Measurements from ENCODE around the gene PPP1R27.

DNA sequence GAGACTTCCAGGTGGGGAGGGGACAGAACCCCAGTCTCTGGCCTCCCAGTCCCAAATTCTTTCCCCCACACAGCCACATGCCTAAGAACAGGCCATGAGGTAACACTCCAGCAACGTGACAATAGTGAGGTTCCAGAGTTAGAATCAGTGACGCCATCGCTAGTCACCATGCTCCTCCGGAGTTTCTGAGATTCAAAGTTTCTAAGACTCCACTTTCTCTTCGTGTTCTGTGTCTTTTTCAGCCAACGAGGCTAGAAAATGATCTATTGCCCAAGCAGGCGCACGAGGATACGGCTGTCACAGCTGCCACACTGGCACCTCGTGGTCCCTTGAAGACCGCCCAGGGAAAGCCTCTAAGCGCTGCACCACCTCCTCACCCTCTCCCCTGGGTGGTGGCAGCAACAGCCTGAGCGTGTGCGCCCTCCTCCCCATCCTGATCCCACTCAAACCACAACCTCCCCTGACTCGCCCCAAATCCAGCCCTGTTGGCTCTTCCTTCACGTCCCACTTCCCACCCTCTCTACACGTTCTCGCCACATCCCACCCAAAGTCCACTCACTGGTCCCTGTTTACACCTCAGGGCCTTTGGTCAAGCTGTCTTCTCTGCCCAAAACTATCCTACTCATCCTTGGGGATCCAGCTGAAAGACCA is 2.8 kb downstream of the PPP1R27 start:
- no peak for TF ChIP-seq POLR2AphosphoS5 (IDR thresholded peaks at IDR 0.05; ENCODE audit: low read depth, low read length)
- TF ChIP-seq FOXP2 (optimal IDR thresholded peaks at IDR 0.05; ENCODE audit: borderline replicate concordance, extremely low read depth, extremely low read length, insufficient read depth) = no peak
- TF ChIP-seq TAF1 (IDR thresholded peaks at IDR 0.05; ENCODE audit: borderline replicate concordance, insufficient read depth, low read length) = no peak
- TF ChIP-seq SIN3A (IDR thresholded peaks at IDR 0.05; ENCODE audit: borderline replicate concordance, insufficient read depth, low read length) = no peak
- TF ChIP-seq, protein P1, sequence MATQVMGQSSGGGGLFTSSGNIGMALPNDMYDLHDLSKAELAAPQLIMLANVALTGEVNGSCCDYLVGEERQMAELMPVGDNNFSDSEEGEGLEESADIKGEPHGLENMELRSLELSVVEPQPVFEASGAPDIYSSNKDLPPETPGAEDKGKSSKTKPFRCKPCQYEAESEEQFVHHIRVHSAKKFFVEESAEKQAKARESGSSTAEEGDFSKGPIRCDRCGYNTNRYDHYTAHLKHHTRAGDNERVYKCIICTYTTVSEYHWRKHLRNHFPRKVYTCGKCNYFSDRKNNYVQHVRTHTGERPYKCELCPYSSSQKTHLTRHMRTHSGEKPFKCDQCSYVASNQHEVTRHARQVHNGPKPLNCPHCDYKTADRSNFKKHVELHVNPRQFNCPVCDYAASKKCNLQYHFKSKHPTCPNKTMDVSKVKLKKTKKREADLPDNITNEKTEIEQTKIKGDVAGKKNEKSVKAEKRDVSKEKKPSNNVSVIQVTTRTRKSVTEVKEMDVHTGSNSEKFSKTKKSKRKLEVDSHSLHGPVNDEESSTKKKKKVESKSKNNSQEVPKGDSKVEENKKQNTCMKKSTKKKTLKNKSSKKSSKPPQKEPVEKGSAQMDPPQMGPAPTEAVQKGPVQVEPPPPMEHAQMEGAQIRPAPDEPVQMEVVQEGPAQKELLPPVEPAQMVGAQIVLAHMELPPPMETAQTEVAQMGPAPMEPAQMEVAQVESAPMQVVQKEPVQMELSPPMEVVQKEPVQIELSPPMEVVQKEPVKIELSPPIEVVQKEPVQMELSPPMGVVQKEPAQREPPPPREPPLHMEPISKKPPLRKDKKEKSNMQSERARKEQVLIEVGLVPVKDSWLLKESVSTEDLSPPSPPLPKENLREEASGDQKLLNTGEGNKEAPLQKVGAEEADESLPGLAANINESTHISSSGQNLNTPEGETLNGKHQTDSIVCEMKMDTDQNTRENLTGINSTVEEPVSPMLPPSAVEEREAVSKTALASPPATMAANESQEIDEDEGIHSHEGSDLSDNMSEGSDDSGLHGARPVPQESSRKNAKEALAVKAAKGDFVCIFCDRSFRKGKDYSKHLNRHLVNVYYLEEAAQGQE (IDR thresholded peaks at IDR 0.05; ENCODE audit: insufficient read depth in 1 of 2, low read depth in 2 of 2, low read length in 2 of 2) = no peak

Measured in PFSK-1 (cell line).